GM12874 (cell line): ENCODE data around the gene PKN1.

ENCODE experiments used
- TF ChIP-seq, protein P1 (sequence below): IDR thresholded peaks from 2 replicates; pipeline ENCODE4 v1.5.1; 2011; ENCODE audit warnings: low read depth, mild to moderate bottlenecking, control low read depth, low read length, moderate library complexity; ENCODE audit not compliant: insufficient read depth

The PKN1 gene

DNA sequence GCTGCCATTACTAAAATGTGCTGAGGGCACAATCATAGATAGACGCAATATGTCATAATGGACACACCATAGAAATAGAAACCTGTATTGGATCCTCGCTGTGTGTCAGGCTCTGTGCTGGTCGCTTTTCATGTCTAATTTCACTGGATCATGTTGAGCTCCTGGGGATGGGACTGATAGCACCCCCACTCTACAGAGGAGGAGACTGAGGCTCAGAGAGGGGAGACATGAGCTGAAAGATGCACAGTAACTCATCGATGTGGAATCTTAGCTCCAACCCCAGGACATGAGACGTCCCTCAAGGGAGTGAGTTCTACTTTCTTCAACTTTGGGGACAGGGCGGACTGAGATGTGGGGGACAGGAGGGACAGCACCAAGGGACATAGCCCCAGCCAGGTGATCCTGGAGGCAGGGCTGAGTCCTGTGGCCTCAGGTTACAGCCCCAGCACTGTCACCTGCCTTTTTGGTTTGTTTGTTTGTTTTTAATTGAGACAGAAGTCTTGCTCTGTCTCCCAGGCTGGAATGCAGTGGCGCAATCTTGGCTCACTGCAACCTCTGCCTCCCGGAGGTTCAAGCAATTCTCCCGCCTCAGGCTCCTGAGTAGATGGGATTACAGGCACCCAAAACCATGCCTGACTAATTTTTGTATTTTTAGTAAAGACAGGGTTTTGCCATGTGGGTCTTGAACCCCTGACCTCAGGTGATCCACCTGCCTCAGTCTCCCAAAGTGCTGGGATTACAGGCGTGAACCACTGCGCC lies 69.4 kb downstream of the PKN1 start:
- TF ChIP-seq, protein P1, sequence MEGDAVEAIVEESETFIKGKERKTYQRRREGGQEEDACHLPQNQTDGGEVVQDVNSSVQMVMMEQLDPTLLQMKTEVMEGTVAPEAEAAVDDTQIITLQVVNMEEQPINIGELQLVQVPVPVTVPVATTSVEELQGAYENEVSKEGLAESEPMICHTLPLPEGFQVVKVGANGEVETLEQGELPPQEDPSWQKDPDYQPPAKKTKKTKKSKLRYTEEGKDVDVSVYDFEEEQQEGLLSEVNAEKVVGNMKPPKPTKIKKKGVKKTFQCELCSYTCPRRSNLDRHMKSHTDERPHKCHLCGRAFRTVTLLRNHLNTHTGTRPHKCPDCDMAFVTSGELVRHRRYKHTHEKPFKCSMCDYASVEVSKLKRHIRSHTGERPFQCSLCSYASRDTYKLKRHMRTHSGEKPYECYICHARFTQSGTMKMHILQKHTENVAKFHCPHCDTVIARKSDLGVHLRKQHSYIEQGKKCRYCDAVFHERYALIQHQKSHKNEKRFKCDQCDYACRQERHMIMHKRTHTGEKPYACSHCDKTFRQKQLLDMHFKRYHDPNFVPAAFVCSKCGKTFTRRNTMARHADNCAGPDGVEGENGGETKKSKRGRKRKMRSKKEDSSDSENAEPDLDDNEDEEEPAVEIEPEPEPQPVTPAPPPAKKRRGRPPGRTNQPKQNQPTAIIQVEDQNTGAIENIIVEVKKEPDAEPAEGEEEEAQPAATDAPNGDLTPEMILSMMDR = no peak

DNA sequence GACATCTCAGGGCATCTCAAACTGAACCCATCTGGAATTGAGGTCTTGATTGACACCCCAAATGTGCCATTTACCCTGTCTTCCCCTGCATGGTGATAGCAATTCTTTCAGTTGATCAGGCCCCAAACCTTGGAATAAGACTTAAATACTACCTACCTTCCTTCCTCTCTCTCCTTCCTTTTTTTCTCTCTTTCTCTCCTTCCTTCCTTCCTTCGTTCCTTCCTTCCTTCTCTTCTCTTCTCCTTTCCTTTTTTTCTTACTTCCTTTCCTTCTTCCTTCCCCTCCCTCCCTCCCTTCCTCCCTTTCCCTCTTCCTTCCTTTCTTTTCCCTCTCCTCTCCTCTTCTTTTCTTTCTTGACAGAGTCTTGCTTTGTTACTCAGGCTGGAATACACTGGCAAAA lies 70.2 kb downstream of the PKN1 start:
- TF ChIP-seq, protein P1 = no peak

DNA sequence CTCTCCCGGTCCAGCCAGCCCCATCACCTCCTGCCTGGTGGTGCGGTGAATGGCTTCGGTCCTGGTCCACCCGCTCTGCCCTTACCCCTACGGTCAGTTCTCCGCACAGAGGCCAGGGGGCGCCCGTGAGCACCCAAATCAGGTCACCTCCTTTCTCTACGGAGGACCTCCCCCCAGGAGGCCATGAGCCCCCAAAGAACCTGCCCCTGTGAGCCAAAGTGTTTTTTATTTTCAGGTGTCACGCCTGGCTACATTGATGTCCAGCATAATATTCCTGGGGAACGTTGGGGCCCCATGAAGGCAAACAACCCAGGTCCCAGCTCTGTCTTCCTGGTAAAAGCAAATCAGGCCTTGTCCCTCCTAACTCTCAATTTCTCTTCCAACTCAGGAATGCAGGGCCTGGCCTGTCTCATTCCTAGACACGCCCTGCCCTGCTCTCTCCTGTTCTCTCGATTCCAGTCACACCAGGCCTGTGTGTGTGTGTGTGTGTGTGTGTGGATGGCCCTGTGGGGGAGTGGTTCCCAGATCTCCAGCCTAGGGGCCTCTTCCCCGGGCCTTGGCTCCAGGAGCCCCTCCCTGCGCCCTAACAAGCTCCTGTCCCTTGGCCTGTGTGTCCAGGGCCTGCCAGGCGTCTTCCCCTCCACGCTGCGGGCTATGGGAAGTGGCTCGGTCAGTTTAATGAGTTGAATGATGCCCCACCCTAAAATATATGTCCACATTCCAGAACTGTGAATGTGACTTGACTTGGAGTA lies 72.6 kb downstream of the PKN1 start:
- TF ChIP-seq, protein P1 = peak; percentile 94

DNA sequence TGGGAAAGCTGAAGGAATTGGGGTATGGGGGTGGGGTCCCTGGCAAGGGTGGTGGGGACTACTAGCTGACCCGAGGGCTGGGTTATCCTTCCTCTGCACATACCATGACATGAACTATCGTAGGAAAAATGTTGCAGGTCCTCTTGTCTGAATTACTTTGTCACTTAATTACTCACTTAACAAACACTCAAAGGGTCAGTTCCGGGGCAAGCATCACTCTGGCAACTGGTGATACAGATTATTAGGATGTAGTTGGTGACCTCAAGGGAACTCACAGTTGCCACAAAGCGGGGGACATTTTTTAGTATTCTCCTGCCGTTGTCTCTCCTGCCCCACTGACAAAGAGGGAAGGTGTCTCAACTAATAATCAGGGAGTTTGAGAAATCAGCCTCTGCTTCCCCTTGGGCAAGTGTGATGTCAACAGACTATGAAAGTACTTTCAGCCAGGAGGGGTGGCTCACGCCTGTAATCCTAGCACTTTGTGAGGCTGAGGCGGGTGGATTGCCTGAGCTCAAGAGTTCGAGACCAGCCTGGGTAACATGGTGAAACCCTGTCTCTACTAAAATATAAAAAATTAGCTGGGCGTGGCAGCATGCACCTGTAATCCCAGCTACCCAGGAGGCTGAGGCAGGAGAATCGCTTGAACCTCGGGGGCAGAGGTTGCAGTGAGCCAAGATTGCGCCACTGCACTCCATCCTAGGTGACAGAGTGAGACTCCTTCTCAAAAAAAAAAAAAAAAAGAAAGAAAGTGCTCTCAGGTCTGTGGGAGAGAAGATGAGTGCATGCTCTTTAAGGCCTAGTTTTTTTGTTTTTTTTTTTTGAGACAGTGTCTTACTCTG lies 74.8 kb downstream of the PKN1 start:
- TF ChIP-seq, protein P1 = no peak

DNA sequence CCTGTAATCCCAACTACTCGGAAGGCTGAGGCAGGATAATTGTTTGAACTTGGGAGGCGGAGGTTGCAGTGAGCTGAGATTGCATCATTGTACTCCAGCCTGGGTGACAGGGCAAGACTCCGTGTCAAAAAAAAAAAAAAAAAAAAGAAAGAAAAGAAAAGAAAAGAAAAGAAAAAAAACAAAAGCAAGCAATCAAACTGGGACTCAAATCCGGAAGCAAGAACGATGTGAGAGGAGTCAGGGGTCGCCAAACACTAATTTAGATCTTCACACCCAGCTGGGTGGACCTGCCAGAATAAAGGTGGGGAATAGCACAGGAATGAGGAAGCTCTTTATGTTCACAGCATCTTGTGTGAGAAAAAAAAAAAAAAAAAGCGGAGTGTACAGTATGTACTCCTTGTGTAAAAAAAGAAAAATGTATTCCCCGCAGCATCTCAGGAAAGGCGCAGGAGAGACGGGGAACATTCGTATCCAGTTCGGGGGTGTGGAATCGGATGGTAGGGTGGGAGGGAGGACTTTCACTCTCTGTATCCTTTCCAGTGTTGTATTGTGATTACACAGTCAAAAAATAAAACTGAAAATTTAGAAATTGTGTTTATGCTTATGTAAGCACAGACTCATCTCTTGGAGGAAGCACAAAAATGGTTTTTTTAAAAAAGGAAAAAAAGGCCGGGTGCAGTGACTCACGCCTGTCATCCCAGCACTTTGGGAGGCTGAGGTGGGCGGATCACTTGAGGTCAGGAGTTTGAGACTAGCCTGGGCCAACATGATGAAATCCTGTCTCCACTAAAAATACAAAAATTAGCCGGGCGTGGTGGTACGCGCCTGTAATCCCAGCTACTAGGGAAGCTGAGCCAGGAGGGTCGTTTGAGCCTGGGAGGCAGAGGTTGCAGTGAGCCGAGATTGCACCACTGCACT lies 77.5 kb downstream of the PKN1 start:
- TF ChIP-seq, protein P1 = no peak

DNA sequence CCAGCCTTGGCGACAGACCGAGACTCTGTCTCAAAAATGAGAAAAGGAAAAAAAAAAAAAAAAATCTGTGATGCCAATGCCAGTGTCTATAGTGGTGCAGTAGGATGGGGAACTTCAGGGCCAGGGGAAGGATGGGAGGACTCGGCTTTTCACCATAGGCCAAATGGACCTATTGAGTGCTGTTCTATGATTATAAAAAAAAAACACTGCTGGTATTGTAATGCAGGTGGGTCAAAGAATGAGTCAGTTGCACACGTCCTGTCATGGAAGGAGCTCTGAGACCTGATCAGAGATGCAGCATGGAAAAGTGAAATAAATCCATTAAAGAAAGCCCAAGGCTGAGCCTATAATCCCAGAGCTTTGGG lies 78.1 kb downstream of the PKN1 start:
- TF ChIP-seq, protein P1 = no peak
